ENCODE measurements around the gene FBXO45.

DNA sequence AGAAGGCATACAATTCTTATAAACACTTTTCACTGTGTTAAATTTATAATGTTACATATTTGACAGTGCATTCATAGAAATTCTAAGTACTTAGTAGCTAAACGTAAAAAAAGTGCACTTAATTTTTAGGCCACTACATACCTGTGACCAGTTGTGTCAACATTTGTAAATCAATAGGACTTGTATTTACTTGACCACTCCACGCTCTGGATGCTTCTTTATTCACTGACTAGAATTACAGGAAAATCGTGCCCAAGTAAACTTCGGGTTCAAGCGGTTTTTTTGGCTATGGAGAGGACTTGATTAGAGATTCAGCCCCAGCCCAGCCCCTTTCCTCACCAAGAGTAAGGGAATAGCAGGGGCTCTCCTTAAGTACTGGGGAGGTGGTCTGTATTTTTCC, 21.9 kb upstream of the FBXO45 start:
- TF ChIP-seq, protein P1, sequence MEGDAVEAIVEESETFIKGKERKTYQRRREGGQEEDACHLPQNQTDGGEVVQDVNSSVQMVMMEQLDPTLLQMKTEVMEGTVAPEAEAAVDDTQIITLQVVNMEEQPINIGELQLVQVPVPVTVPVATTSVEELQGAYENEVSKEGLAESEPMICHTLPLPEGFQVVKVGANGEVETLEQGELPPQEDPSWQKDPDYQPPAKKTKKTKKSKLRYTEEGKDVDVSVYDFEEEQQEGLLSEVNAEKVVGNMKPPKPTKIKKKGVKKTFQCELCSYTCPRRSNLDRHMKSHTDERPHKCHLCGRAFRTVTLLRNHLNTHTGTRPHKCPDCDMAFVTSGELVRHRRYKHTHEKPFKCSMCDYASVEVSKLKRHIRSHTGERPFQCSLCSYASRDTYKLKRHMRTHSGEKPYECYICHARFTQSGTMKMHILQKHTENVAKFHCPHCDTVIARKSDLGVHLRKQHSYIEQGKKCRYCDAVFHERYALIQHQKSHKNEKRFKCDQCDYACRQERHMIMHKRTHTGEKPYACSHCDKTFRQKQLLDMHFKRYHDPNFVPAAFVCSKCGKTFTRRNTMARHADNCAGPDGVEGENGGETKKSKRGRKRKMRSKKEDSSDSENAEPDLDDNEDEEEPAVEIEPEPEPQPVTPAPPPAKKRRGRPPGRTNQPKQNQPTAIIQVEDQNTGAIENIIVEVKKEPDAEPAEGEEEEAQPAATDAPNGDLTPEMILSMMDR (IDR thresholded peaks at IDR 0.05) = no peak
- TF ChIP-seq EZH2 (IDR thresholded peaks at IDR 0.05; ENCODE audit: borderline replicate concordance, insufficient read depth, low read depth, low read length, poor library complexity, severe bottlenecking) = no peak
